ENCODE results near the gene CCL23.

GRCh38 chr17:36055921-36056520 lies 38.2 kb upstream of the CCL23 start:
- no peak for TF ChIP-seq POLR2AphosphoS5 (IDR thresholded peaks at IDR 0.05; ENCODE audit: low read depth)
- no peak for TF ChIP-seq CTCF (IDR thresholded peaks at IDR 0.05; ENCODE audit: insufficient read depth, low read length)
- no peak for TF ChIP-seq REST (IDR thresholded peaks at IDR 0.05; ENCODE audit: insufficient replicate concordance, low read depth)
